Astrocyte (in vitro differentiated cells and primary cell): ENCODE results near the gene HMCN2.

Source experiments
- CTCF ChIP-seq: IDR thresholded peaks from 2 replicates; pipeline ENCODE4 v1.5.1; 2011; ENCODE audit warnings: low read depth, mild to moderate bottlenecking, inconsistent platforms, low read length, moderate library complexity; ENCODE audit not compliant: insufficient read depth
- EZH2 ChIP-seq: IDR thresholded peaks from 2 replicates; pipeline ENCODE4 v1.6.1; 2012; ENCODE audit warnings: mild to moderate bottlenecking, low read length, inconsistent platforms; ENCODE audit not compliant: insufficient read depth

GRCh38 chr9:130246126-130246525 is 19.4 kb upstream of the HMCN2 start:
- no peak for TF ChIP-seq EZH2
- TF ChIP-seq CTCF, result no peak
